Sigmoid colon (tissue), 4 donors: ENCODE measurements around the gene RELN.

ENCODE experiments used
- CTCF ChIP-seq, 4 experiments: fragments of 450-650 bp in 3 of 4; fragments of 200-600 bp in 1 of 4; IDR thresholded peaks; one replicate each; pipeline ENCODE4 v1.5.1; 2016 to 2019; ENCODE audit warnings: antibody characterized with exemption in 4 of 4, mild to moderate bottlenecking in 3 of 4, moderate library complexity in 2 of 4
- EP300 ChIP-seq, 4 donors: sonication (generic); formaldehyde crosslinking; IDR thresholded peaks; one replicate each; pipeline ENCODE4 v1.6.1; 2017; ENCODE audit warnings: antibody characterized with exemption in 4 of 4
- POLR2AphosphoS5 ChIP-seq, 4 donors: sonication (generic); formaldehyde crosslinking; IDR thresholded peaks; one replicate each; pipeline ENCODE4 v1.6.1; 2017; ENCODE audit warnings: antibody characterized with exemption in 4 of 4

GRCh38 chr7:103855671-103856070 is 133.8 kb downstream of the RELN start:
- no peak for TF ChIP-seq POLR2AphosphoS5 (IDR thresholded peaks at IDR 0.05)
- no peak for TF ChIP-seq CTCF (IDR thresholded peaks at IDR 0.05)
- no peak for TF ChIP-seq EP300 (IDR thresholded peaks at IDR 0.05)
